Measurements from ENCODE around the gene NLGN1.
"Not testable (repeated sequence)": the region's sequence is repeated elsewhere in the genome, so short reads cannot be mapped to it uniquely, and the experiment has no call there.

The NLGN1 gene

DNA sequence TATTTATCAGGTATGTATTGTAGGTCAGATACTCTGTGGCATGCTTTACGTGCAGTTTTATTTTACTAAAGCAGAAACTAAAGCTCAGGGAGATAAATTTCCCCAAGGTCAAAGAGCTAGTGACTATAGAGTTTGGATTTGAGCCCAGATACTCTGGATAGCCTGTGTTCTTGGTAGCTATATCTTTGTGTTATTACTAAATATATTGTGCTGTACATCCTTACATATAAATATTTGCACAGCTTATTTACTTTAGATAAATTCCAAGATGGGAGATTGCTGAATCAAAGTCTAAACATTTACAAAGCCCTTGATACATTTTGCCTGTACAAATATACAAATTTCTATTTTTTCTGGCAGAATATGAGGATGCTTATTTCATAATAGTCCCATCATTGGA is 800.7 kb downstream of the NLGN1 start:
- no peak for DNase-seq

DNA sequence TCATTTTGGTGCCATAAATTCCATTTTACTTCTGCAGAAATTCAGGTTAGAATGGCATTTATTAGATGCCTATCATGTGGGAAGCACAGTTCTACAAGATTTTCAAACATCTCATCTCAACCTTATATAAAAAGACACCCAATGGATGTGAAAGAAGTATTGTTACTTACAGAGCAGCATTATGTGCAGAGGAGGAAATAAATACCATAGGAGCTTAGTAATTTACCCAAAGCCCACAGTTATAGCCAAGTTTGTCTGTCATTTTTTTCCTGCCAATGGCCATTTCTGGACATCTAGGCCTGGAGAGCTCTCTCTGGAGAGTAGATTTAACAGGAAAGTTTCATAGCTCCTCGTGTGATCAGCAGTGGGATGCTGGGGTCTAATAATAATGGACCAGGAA is 802.2 kb downstream of the NLGN1 start:
- no peak for DNase-seq

DNA sequence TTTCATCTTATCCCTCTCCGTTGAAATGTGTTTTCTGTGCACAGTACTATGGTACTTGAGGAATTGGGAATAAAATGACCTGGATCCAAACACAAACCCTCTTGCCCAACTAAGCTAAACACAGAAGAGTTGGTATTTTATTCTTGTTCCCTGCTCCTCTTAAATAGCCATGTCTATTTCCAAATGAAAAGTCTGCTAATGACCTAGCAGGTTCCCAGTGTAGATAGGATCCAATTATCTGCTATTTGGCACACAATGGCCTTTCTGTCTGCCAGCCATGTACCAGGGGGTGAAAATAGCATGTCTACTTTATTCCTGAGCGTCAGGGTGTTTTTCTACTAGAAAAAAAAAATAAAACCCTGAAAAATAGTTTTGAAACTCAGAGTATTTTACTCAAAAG is 804.6 kb downstream of the NLGN1 start:
- DNase-seq, result no peak

DNA sequence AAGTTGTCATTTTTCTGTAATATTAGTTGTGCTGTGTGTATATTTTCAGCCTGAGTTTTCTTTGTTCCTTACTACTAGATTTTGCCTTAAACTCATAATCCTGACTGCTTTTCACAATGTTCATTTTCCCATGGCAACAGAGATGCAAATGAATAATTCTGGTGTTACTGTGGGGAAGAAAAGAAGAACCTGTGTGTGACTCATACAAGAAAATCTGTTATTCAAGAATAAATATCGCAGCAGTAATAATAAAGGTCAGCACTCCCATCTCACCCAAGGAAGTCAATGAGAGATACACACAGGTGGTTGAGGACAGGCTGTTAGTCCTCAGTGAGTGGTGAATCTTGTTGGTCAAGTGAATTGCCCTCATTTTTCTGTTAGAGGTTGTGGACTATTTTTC is 805.0 kb downstream of the NLGN1 start:
- DNase-seq, result no peak

DNA sequence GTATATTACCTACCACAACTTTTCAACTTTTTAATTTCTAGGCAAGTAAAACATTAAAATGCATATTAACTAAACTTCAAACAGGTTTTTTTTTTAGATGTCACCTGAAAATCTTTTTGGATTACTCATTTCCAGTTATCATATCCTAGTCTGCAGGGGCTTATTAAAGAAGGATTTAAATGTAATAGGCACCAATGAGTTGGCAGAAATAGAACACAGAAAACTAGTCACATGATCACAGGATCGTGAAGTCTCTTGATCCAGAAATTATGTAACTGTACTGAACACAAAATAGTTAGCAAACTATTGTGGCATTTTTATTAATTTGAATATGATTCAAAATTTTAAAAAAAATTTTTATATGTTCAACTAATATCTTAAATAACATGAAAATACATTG is 807.2 kb downstream of the NLGN1 start:
- DNase-seq, result no peak

DNA sequence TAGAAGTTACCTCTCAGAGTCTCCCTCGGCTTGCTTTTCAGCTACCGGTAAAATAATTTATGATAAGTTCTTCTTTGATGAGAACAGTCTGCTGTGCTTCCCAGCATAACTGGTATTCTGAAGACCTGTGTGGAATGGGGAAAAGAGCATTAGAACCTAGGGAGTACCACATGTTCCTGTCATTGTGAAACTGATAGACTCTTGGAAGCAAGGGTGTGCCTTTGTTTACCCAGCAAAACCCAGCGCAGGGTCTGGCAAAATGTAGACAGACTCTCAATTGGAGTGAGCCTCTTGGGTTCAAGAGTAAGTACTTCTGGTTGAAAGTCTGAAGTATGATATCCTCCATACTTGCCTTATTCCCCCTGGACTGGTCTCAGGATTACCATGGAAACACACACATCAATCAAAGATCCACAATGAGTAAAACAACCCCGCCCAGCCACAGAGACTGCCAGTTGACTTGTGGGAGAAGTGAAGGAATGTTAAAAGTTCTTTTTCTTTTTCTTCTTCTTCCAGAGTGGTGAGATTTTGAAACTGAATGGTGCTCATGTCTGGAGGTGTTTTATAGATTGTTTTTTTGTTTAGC is 809.2 kb downstream of the NLGN1 start:
- no peak for DNase-seq

DNA sequence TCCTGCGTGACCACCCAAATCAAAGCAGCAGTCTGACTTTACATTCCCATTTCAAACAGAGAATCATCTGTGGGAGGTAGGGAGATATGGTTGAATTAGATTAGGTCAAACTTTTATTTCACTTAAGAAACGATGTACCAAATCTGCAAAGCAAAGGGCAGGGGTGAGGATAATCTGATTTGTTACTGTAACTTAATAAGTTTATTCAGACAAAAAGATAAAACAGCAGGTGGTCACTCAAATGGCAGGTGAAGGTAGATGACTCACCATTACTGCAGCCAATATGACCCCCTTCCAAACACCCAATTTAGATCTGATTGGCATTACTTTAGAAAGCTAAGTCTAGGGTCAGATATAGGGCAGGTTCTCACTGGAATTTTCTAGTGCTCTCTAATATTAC is 810.6 kb downstream of the NLGN1 start:
- no peak for DNase-seq

DNA sequence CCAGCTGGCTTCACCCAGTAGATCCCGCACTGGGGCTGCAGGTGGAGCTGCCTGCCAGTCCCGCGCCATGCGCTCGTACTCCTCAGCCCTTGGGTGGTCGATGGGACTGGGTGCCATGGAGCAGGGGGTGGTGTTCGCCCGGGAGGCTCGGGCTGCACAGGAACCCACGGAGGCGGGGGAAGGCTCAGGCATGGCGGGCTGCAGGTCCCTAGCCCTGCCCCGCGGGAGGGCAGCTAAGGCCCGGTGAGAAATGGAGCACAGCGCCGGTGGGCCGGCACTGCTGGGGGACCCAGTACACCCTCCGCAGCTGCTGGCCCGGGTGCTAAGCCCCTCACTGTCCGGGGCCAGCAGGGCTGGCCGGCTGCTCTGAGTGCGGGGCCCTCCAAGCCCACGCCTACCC is 814.4 kb downstream of the NLGN1 start:
- not testable (repeated sequence) for DNase-seq

DNA sequence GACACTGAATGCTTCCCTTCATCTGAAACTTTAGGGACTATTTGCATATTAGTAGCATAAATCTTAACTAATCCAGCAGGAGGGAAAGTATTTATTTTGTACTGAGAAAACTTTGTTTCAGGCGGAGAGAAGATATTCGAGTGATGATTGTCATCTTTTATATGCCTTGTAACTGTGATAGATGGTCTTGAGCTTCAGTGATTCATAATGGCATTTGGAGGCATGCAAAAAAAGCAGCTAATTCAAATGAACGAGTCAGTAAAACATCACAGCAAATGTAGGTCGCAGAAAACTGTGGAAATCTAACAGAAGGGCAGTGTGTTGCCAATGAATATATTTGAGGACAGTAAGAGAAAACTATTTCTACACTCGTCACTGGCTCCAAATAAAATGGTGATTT is 817.9 kb downstream of the NLGN1 start:
- DNase-seq, result no peak

DNA sequence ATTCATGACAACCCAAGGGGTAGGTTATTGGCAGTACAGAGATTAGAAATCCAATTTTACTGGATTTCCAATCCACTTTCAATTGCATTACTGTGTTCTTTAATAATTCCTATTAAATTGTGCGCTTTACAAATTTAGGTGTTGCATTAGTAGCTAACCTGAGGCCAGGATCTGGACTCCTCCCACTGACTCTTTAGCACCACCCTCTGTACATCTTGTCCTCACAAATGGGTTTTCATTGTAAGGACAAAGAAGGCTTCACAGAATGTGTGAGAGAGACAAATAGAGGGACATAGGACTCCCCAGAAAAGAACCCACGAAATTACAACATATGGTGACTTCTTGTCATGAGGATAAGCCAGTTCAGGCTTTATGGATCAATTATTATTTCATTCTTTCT is 818.5 kb downstream of the NLGN1 start:
- DNase-seq, result no peak

DNA sequence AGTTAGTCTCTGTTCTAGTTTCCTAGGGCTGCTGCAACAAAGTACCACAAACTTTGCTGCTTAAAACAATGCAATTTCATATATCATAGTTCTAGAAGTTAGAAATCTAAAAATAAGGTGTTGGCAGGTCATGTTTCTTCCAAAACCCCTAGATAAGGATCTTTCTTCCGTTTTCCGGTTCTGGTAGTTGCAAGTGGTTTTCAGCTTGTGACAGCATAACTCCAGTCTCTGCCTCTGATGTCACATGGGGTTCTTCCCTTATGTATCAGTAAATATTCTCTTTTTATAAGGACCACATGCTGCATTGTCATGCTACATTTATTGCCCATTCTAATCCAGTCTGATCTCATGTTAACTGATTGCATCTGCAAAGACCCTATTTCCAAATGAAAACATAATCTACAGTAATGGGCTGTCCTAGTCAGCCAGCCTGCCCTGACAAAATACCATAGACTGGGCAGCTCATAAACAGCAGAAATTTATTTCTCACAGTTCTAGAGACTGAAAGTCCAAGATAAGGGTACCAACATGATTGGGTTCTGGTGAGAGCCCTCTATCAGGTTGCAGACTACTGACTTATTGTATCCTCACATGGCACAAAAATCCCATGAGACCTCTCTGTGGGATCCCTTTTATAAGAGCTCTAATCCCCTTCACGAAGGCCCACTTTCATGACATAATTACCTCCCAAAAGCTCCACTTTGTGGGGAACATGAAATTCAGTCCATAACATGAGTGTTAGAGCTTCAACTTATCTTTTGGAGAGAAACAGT is 819.6 kb downstream of the NLGN1 start:
- DNase-seq, result no peak

DNA sequence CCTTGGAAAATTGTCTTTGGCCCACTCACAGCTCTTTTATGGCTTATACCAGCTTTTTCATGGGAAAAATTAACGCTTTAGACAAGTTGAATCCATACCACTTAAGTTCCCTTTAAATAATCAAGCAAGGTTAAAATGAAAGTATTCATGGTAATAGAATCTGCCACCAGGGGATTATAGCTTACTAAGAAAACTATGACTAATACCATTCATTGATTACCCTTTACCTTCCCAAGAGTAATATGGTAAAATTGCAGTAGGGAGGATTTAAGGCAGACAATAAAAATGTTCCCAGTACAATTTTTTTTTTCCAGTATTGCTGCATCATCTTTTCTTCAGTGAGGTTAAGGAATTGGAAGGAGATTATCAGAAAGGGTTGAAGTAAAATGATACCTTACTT is 820.5 kb downstream of the NLGN1 start:
- no peak for DNase-seq

DNA sequence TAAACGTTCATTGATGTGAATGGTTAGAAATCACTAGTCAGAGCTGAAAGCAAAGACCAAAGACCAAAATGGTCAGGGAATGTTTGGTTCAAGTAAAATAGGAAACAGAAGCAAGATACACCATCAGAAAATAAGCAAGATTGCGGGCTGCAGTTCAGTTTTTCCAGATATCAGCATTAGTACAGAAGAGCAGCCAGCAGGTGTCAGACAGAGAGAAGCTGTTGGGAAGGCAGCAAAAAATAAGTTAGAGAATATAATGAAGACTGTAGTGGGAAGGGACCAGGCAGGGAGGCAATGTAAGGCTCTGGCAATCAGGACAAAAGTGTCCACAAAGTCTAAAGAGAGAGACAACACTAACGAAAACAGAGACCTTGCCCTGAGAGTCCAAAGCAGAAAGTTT is 822.2 kb downstream of the NLGN1 start:
- DNase-seq, result no peak

DNA sequence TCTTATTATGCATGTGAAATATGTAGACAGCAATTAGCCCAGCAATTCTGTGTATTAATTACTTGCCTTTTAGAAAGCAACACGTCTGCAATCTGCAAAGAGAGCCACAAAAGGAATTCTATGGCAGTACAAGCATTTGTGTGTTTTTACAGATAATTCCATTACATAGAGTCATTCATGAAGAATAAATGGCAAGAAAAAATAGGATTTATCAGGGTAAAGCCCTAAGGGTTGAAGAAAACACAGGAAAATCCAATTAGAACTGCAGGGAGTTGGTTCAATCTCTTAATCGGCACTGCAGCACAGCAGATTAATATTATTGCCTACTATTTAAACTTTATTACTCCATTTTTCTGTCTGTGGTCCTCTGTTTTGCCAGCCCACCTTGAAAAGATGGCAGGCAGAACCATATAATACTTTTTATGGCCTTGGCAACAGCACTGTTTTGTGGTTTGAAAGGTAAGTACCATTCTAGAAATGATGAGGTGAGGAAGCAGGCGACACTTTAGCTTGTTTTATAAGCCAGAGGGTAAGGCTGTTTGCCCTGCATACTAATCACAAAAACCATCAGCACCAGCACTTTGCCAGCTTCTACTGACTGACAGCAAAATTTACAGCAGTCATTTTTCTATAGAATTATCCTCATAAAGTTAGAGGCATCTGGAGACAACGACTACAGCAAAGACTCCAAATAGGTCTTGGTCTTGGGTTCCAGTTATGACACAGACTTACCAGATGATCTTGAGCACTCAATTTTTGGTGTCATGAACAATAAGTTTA is 823.4 kb downstream of the NLGN1 start:
- DNase-seq, result no peak

DNA sequence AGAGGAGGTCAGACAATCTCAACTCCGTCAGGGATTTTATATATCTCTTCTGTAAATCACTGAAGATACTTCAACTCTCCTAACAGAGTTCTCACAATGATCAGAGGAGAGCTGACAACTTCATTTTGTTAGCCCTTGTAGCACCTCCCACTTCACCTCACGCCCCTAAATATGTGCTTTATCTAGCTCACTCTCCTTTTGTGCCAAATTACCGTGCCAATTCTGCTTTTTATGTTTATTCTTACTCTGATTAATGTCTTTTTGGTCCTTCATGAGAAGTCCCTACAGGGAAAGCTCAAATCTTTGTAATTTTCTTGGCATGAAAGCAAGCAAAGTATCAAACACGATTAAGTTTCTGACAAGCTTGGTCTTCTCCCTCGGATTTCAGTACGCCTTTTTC is 825.5 kb downstream of the NLGN1 start:
- no peak for DNase-seq

DNA sequence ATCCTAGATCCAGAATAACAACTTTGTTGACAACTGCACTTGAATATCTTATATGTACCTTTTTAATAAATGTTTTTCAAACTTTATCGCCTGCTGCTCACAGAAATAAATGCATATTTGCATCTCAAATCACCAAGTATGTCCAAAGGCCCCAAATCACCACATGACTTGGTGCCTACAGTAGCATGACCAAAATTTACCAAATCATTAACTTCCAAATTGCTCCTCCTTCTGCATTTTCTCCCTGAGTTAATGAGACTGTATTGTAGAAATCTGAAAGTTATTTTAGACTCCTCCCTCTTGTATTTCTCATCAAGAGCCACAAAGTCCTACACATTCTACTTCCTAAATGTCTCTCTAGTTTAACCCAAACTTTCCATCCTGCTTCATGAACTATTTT is 826.1 kb downstream of the NLGN1 start:
- DNase-seq, result no peak

DNA sequence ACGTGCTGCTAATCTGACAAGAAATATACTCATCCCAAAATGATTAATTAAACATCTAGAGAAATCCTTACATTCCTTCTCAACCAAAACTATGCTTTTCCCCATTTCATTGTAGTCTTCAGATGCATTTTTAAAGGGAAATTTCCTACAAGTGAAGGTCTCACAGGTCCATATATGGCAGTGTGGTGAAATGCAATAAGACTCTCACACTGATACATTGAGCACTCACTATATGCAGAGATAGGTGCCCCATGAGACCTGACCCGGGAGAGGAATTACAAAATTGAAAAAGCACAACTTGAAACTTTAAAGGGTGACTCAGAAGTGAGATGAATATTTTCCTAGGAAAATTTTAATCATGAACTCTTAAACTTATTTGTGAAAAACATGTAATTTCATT is 832.4 kb downstream of the NLGN1 start:
- DNase-seq, result no peak

DNA sequence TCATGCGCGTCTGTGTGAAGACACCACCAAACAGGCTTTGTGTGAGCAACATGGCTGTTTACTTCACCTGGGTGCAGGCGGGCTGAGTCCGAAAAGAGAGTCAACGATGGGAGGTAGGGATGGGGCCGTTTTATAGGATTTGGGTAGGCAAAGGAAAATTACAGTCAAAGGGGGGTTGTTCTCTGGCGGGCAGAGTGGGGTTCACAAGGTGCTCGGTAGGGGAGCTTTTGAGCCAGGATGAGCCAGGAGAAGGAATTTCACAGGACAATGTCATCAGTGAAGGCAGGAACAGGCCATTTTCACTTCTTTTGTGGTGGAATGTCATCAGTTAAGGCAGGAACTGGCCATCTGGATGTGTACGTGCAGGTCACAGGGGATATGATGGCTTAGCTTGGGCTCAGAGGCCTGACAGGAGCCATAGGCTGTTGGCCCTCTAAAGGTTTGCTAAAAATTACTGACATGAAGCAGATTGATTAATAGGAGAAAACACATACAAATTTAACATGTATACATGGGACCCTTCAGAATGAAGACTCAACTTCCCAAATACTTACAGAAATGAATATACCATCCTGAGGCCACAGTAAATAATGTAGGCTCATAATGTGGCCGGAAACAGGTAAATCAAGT is 834.6 kb downstream of the NLGN1 start:
- not testable (repeated sequence) for DNase-seq

DNA sequence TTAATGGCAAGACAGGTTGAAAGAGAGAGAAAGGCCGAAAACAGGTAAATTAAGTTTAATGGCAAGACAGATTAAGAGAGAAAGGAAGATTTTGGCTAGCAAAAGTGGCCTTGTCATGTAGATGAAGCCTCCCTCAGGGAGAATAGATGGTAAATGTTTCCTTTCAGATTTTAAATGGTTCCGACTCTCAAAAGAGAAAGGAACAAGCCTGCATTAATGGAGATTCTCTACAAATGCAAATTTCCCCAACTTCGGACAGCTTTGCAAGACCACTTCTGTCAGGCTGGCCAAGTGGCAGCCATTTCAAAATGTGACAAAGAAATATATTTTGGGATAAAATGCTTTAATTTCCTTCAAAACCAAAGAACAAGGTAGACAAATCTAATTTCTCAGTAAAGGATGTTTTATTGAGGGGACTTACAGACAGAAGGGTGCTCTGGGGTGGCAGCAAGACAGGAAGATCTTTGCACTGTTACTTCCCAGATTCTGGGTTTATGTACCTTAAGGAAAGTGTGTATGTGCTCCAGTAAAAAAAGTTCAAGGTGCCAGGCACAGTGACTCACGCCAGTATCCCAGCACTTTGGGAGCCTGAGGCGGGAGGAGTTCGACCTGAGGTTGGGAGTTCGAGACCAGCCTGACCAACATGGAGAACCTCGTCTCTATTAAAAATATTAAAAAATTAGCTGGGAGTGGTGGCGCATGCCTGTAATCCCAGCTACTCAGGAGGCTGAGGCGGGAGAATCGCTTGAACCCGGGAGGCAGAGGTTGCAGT is 835.3 kb downstream of the NLGN1 start:
- no peak for DNase-seq

DNA sequence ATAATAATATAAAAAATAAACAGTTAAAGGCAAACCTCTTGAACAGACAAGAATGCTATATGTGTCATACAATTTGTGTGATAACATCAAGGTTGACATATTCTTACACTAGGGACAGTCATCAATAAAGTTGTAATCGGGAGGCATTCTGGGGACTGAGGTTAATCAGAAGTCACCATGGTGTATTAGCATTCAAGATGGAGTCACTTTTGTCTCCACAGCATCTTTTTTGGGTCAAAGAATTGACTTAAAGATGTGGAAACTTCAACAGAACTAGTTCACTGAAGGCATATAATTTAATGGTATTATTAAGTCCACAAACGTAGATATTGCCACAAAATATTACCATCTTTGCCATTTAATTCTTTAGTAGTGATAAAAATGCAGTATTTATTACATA is 836.0 kb downstream of the NLGN1 start:
- no peak for DNase-seq

DNA sequence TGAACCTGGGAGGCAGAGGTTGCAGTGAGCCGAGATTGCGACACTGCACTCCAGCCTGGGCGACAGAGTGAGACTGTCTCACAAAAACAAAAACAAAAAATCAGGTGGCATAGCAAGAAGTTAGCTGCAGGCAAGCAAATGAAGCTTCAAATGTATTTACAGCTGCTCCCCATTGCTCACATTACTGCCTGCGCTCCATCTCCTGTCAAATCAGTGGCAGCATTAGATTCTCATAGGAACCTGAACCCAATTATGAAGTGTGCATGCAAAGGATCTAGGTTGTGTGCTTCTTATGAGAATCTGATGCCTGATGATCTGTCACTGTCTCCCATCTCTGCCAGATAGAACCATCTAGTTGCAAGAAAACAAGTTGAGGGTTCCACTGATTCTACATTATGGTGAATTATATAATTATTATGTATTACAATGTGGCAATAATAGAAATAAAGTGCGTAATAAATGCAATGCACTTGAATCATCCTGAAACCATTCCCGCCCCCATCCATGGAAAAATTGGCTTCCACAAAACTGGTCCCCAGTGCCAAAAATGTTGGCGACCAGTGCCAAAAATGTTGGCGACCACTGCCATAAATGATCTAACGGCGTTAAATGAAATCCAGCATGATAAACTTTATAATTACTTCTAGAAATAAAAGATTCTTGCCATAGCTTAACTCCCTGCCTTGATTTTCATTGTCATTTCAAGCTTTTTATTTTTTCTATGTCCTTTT is 844.9 kb downstream of the NLGN1 start:
- DNase-seq, result no peak

DNA sequence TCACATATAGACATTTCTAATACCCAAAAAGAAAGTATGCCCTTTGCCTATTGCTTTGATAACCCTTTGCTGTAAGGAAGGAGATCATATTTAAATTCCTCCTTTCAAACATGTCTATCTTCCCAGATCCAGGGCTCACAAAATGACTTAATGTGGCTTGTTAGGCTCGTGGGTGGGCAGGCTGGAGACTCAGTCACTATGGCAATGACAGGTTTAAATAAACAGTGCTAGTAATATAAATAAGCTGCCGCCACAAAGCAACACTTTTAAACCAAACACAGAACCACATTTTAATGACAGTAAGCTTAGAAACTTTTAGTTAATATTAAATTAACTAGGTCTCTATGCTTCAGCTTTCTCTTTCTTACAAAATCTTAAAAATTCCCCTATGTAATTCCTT is 845.6 kb downstream of the NLGN1 start:
- no peak for DNase-seq

All from stimulated activated naive CD4-positive, alpha-beta T cell treated with Interleukin-2 at 50 U/mL for 16 hours (primary cell).